ENCODE measurements around the gene GSDMA. TPM values are rescaled to one million over a fixed set of nuclear protein-coding genes. Genes with fewer than 3 reads are reported as not detected.

Gene GSDMA
- total and polyA plus RNA-seq, 2 donors from 2014 or later: 0.47 to 0.80 TPM

DNA sequence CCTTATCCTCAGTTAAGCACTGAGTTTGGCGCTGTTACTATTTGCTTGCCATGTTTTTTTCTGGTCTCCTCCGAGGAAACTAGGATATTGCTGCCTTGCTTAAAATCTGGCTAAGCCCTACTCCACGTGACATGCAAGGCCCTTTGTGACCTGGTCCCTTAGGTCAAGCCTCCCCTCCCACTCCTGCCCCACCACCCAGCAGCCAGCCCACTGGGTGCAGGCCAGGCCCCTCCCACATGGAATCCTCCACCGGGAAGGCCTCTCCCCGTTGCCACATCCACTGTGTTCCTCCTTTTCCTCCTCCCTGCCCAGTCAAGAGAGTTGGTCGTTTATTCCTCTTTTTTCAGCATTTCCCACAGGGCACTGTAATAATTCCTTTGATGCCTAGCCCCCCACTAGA lies 34.0 kb downstream of the GSDMA start:
- TF ChIP-seq, protein P1, sequence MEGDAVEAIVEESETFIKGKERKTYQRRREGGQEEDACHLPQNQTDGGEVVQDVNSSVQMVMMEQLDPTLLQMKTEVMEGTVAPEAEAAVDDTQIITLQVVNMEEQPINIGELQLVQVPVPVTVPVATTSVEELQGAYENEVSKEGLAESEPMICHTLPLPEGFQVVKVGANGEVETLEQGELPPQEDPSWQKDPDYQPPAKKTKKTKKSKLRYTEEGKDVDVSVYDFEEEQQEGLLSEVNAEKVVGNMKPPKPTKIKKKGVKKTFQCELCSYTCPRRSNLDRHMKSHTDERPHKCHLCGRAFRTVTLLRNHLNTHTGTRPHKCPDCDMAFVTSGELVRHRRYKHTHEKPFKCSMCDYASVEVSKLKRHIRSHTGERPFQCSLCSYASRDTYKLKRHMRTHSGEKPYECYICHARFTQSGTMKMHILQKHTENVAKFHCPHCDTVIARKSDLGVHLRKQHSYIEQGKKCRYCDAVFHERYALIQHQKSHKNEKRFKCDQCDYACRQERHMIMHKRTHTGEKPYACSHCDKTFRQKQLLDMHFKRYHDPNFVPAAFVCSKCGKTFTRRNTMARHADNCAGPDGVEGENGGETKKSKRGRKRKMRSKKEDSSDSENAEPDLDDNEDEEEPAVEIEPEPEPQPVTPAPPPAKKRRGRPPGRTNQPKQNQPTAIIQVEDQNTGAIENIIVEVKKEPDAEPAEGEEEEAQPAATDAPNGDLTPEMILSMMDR (IDR thresholded peaks at IDR 0.05; ENCODE audit: borderline replicate concordance, extremely low read depth, insufficient read depth): no peak
- intact Hi-C loops (cut with DNase I): no loop called here
- no peaks in the 10 kb centered on the region for H3K4me1 ChIP-seq (ENCODE audit: control insufficient read depth in 2 of 3, insufficient read depth in 2 of 3, low read depth in 1 of 3, low read length in 3 of 3)
- FAIRE-seq: no peak
- H3K27ac ChIP-seq (ENCODE audit: low read depth in 2 of 2, low read length in 2 of 2): no peak overlapping the region
- peaks cover 11 to 57% (median 44%) of the 10 kb centered on the region in 3 donors for H3K36me3 ChIP-seq (ENCODE audit: control insufficient read depth in 2 of 3, insufficient read depth in 3 of 3, low read length in 3 of 3)
- H3K9me3 ChIP-seq (ENCODE audit: control insufficient read depth in 2 of 3, insufficient read depth in 1 of 3, low read length in 3 of 3): no peaks in the 10 kb centered on the region
- DNase-seq: peak in 1 of 5 donors; percentile 88
- H3K27me3 ChIP-seq (ENCODE audit: control insufficient read depth, insufficient read depth, low read length): no peaks in the 10 kb centered on the region
- no peak overlapping the region for H3K4me3 ChIP-seq (ENCODE audit: low read length in 3 of 3)
- no peak overlapping the region for H3K9ac ChIP-seq (ENCODE audit: low read length in 3 of 3)

- Histone ChIP-seq H3K36me3 (ENCODE audit: control insufficient read depth in 2 of 3, insufficient read depth in 3 of 3, low read length in 3 of 3) (peaks cover 8 to 51% (median 37%) of the 10 kb centered on the region in 3 donors), H3K9ac (ENCODE audit: low read length in 3 of 3) (no peak overlapping the region), H3K9me3 (ENCODE audit: control insufficient read depth in 2 of 3, insufficient read depth in 1 of 3, low read length in 3 of 3) (no peaks in the 10 kb centered on the region), H3K27me3 (ENCODE audit: control insufficient read depth, insufficient read depth, low read length) (no peaks in the 10 kb centered on the region), H3K27ac (ENCODE audit: low read depth in 2 of 2, low read length in 2 of 2) (no peak overlapping the region), H3K4me3 (ENCODE audit: low read length in 3 of 3) (no peak overlapping the region), H3K4me1 (ENCODE audit: control insufficient read depth in 2 of 3, insufficient read depth in 2 of 3, low read depth in 1 of 3, low read length in 3 of 3) (no peaks in the 10 kb centered on the region)
- DNase-seq: no peak
- TF ChIP-seq, protein P1 (IDR thresholded peaks at IDR 0.05; ENCODE audit: borderline replicate concordance, extremely low read depth, insufficient read depth): no peak
- intact Hi-C loops (cut with DNase I): no loop called here
- no peak for FAIRE-seq
These were observed 34.7 kb downstream of the GSDMA start for GRCh38 chr17:39997543-39997942.

DNA sequence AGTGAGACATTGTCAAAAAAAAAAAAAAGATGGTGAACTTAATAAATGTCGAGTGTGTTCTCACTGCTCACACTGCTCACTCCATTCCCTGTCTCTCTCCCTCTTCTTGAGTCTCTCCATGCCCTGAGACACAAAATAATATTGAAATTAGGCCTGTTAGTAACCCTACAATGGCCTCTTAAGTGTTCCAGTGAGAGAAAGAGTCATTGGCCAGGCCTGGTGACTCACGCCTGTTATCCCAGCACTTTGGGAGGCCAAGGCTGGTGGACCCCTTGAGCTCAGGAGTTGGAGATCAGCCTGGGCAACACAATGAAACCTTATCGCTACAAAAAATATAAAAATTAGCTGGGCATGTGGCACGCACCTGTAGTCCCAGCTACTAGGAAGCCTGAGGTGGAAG lies 36.3 kb downstream of the GSDMA start:
- no peak for FAIRE-seq
- intact Hi-C loops (cut with DNase I): no loop called here
- H3K27ac ChIP-seq (ENCODE audit: low read depth in 2 of 2, low read length in 2 of 2): no peak overlapping the region

More for the DNA sequence above, 36.3 kb downstream of the GSDMA start:
- Histone ChIP-seq H3K4me3 (ENCODE audit: low read length in 3 of 3) (no peak overlapping the region), H3K9me3 (ENCODE audit: control insufficient read depth in 2 of 3, insufficient read depth in 1 of 3, low read length in 3 of 3) (no peaks in the 10 kb centered on the region), H3K4me1 (ENCODE audit: control insufficient read depth in 2 of 3, insufficient read depth in 2 of 3, low read depth in 1 of 3, low read length in 3 of 3) (no peaks in the 10 kb centered on the region), H3K27me3 (ENCODE audit: control insufficient read depth, insufficient read depth, low read length) (no peaks in the 10 kb centered on the region), H3K9ac (ENCODE audit: low read length in 3 of 3) (no peak overlapping the region), H3K36me3 (ENCODE audit: control insufficient read depth in 2 of 3, insufficient read depth in 3 of 3, low read length in 3 of 3) (peaks cover 3 to 36% (median 23%) of the 10 kb centered on the region in 3 donors)
- TF ChIP-seq, protein P1 (IDR thresholded peaks at IDR 0.05; ENCODE audit: borderline replicate concordance, extremely low read depth, insufficient read depth): no peak
- no peak for DNase-seq
